Neural cell (in vitro differentiated cells): ENCODE results near the gene TMEM181. TPM values are rescaled to one million over a fixed set of nuclear protein-coding genes. Genes with fewer than 3 reads are reported as not detected.

Experiments used
- H2AFZ ChIP-seq: fragments of 200-600, 300-800 bp; sonication (generic), shearing (Covaris generic); 2 replicates; pipeline ENCODE4 v1.6.0; 2014; ENCODE audit warnings: low read depth, mild to moderate bottlenecking, antibody characterized with exemption, low read length, moderate library complexity
- H3F3A ChIP-seq: fragments of 200-600 bp; shearing (Covaris generic); 2 replicates; pipeline ENCODE4 v1.6.1; 2016; ENCODE audit warnings: mild to moderate bottlenecking, moderate library complexity, mixed read lengths, antibody characterized with exemption, low read length; ENCODE audit not compliant: insufficient read depth, poor library complexity, severe bottlenecking
- H3K27ac ChIP-seq: fragments of 200-600, 300-800 bp; sonication (generic), shearing (Covaris generic); 2 replicates; pipeline ENCODE4 v1.5.1; 2014; ENCODE audit warnings: mild to moderate bottlenecking, low read length, moderate library complexity
- H3K27me3 ChIP-seq: fragments of 300-800, 200-600 bp; sonication (generic), shearing (Covaris generic); 2 replicates; pipeline ENCODE4 v1.6.0; 2014; ENCODE audit warnings: mild to moderate bottlenecking, low read depth, low read length, moderate library complexity; ENCODE audit not compliant: insufficient read depth
- H3K36me3 ChIP-seq: fragments of 300-800, 200-600 bp; sonication (generic), shearing (Covaris generic); 2 replicates; pipeline ENCODE4 v1.5.1; 2014; ENCODE audit warnings: mild to moderate bottlenecking, antibody characterized with exemption, low read length, moderate library complexity; ENCODE audit not compliant: insufficient read depth
- H3K4me2 ChIP-seq: fragments of 300-800, 200-600 bp; sonication (generic), shearing (Covaris generic); 2 replicates; pipeline ENCODE4 v1.6.0; 2014; ENCODE audit warnings: mild to moderate bottlenecking, low read length
- H3K4me3 ChIP-seq: fragments of 300-800, 200-600 bp; sonication (generic), shearing (Covaris generic); 2 replicates; pipeline ENCODE4 v1.5.1; 2014; ENCODE audit warnings: mild to moderate bottlenecking, low read length, moderate library complexity
- H3K79me2 ChIP-seq: fragments of 200-600 bp; shearing (Covaris generic); replicated peaks from 2 replicates; pipeline ENCODE4 v1.6.0; 2014; ENCODE audit warnings: mild to moderate bottlenecking, low read length, moderate library complexity; ENCODE audit not compliant: insufficient read depth
- H3K9ac ChIP-seq: fragments of 300-800, 200-600 bp; sonication (generic), shearing (Covaris generic); 2 replicates; pipeline ENCODE4 v1.6.1; 2016; ENCODE audit warnings: mild to moderate bottlenecking, low read length, mixed read lengths
- H3K9me2 ChIP-seq: fragments of 200-600 bp; shearing (Covaris generic); 2 replicates; pipeline ENCODE4 v1.6.1; 2016; ENCODE audit warnings: mild to moderate bottlenecking, low read length, mixed read lengths; ENCODE audit not compliant: insufficient read depth
- H3K9me3 ChIP-seq: fragments of 200-600, 300-800 bp; sonication (generic), shearing (Covaris generic); 2 replicates; pipeline ENCODE4 v1.6.1; 2016; ENCODE audit warnings: mild to moderate bottlenecking, mixed run types, low read length, moderate library complexity, mixed read lengths
- H4K20me1 ChIP-seq: fragments of 200-600 bp; shearing (Covaris generic); 2 replicates; pipeline ENCODE4 v1.6.1; 2016; ENCODE audit warnings: mild to moderate bottlenecking, mixed run types; ENCODE audit not compliant: insufficient read depth
- EP300 ChIP-seq: fragments of 450-650 bp; conservative IDR thresholded peaks from 2 replicates; pipeline ENCODE4 v1.6.1; 2014; ENCODE audit warnings: antibody characterized with exemption, mild to moderate bottlenecking, moderate library complexity; ENCODE audit not compliant: poor library complexity, severe bottlenecking
- EZH2 ChIP-seq: fragments of 200-600, 300-800 bp; shearing (Covaris generic), sonication (generic); IDR thresholded peaks from 2 replicates; pipeline ENCODE4 v1.6.1; 2014; ENCODE audit warnings: antibody characterized with exemption, low read length, borderline replicate concordance, mild to moderate bottlenecking; ENCODE audit not compliant: insufficient read depth, poor library complexity, severe bottlenecking
- MXI1 ChIP-seq: fragments of 450-650 bp; conservative IDR thresholded peaks from 2 replicates; pipeline ENCODE4 v1.6.1; 2014; ENCODE audit warnings: antibody characterized with exemption, mild to moderate bottlenecking; ENCODE audit not compliant: poor library complexity, severe bottlenecking
- POLR2AphosphoS5 ChIP-seq: IDR thresholded peaks from 2 replicates; pipeline ENCODE4 v1.6.1; 2012
- RAD21 ChIP-seq: fragments of 450-650 bp; conservative IDR thresholded peaks from 2 replicates; pipeline ENCODE4 v1.6.1; 2014; ENCODE audit warnings: antibody characterized with exemption, mild to moderate bottlenecking, moderate library complexity
- SMC3 ChIP-seq: fragments of 450-650 bp; conservative IDR thresholded peaks from 2 replicates; pipeline ENCODE4 v1.6.1; 2014; ENCODE audit warnings: antibody characterized with exemption, mild to moderate bottlenecking, moderate library complexity; ENCODE audit not compliant: poor library complexity
- TAF1 ChIP-seq: IDR thresholded peaks from 2 replicates; pipeline ENCODE4 v1.6.1; 2012; ENCODE audit warnings: low read depth
- polyA plus RNA-seq: library from polyadenylated mRNA; depleted of rRNA; stranded (reverse); fragments of >200 nt; gene quantifications from 2 replicates; pipeline ENCODE4 v1.2.3, GENCODE V29; 2014
- TF ChIP-seq, protein P1 (sequence below): fragments of 450-650 bp; IDR thresholded peaks from 2 replicates; pipeline ENCODE4 v1.5.1; 2014; ENCODE audit warnings: antibody characterized with exemption, mild to moderate bottlenecking, moderate library complexity; ENCODE audit not compliant: poor library complexity, severe bottlenecking
- TF ChIP-seq, protein P2 (sequence below): IDR thresholded peaks from 2 replicates; pipeline ENCODE4 v1.6.1; 2012; ENCODE audit warnings: borderline replicate concordance

TMEM181 gene
- polyA plus RNA-seq, 1 donor from 2014 or later, result 47.6 TPM

DNA sequence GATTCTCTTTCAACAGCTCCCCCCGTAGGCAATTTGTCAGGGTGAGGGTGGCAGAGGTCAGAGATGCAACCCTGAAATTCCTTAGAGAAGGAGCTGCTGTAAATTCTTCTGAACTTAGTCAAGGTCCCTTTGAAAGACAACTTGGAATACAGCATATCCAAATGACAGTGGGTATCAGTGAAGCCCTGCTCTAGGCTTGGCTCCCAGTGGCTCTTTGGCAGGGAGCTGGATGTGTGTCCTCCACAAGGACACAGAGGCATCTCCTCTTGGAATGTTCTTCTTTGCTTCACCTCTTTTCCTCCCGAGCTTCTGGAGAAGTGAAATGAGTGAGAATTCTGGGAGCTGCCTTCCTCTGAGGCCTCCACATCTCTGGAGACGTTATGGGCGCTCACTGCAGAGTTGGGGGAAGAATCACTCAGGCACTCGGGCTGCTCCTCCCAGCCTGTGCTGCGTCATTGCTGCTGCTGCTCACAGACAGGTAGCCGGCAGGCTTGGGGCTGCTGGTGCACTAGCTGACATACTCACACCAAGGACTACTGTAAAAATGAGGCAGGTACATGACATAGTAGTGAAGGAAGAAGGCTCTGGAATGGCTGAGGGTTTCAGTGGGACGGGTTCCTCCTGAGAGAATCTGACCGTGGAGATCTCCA lies 50.6 kb downstream of the TMEM181 start:
- Histone ChIP-seq H3K9me2 (no peaks in the 10 kb centered on the region), H3K4me2 (no peak overlapping the region), H3K4me3 (no peak overlapping the region), H3K9me3 (no peaks in the 10 kb centered on the region), H3K79me2 (no peaks in the 10 kb centered on the region), H3K9ac (no peak overlapping the region), H4K20me1 (no peaks in the 10 kb centered on the region), H2AFZ (no peak overlapping the region), H3K27me3 (no peaks in the 10 kb centered on the region), H3F3A (no peaks in the 10 kb centered on the region), H3K27ac (no peak overlapping the region), H3K36me3 (no peaks in the 10 kb centered on the region)
- TF ChIP-seq EZH2, result no peak
- no peak for TF ChIP-seq TAF1
- TF ChIP-seq POLR2AphosphoS5, result no peak
- no peak for TF ChIP-seq MXI1
- TF ChIP-seq, protein P1, sequence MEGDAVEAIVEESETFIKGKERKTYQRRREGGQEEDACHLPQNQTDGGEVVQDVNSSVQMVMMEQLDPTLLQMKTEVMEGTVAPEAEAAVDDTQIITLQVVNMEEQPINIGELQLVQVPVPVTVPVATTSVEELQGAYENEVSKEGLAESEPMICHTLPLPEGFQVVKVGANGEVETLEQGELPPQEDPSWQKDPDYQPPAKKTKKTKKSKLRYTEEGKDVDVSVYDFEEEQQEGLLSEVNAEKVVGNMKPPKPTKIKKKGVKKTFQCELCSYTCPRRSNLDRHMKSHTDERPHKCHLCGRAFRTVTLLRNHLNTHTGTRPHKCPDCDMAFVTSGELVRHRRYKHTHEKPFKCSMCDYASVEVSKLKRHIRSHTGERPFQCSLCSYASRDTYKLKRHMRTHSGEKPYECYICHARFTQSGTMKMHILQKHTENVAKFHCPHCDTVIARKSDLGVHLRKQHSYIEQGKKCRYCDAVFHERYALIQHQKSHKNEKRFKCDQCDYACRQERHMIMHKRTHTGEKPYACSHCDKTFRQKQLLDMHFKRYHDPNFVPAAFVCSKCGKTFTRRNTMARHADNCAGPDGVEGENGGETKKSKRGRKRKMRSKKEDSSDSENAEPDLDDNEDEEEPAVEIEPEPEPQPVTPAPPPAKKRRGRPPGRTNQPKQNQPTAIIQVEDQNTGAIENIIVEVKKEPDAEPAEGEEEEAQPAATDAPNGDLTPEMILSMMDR, result no peak
- TF ChIP-seq, protein P2, sequence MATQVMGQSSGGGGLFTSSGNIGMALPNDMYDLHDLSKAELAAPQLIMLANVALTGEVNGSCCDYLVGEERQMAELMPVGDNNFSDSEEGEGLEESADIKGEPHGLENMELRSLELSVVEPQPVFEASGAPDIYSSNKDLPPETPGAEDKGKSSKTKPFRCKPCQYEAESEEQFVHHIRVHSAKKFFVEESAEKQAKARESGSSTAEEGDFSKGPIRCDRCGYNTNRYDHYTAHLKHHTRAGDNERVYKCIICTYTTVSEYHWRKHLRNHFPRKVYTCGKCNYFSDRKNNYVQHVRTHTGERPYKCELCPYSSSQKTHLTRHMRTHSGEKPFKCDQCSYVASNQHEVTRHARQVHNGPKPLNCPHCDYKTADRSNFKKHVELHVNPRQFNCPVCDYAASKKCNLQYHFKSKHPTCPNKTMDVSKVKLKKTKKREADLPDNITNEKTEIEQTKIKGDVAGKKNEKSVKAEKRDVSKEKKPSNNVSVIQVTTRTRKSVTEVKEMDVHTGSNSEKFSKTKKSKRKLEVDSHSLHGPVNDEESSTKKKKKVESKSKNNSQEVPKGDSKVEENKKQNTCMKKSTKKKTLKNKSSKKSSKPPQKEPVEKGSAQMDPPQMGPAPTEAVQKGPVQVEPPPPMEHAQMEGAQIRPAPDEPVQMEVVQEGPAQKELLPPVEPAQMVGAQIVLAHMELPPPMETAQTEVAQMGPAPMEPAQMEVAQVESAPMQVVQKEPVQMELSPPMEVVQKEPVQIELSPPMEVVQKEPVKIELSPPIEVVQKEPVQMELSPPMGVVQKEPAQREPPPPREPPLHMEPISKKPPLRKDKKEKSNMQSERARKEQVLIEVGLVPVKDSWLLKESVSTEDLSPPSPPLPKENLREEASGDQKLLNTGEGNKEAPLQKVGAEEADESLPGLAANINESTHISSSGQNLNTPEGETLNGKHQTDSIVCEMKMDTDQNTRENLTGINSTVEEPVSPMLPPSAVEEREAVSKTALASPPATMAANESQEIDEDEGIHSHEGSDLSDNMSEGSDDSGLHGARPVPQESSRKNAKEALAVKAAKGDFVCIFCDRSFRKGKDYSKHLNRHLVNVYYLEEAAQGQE, result no peak
- no peak for TF ChIP-seq SMC3
- no peak for TF ChIP-seq RAD21
- TF ChIP-seq EP300, result no peak

DNA sequence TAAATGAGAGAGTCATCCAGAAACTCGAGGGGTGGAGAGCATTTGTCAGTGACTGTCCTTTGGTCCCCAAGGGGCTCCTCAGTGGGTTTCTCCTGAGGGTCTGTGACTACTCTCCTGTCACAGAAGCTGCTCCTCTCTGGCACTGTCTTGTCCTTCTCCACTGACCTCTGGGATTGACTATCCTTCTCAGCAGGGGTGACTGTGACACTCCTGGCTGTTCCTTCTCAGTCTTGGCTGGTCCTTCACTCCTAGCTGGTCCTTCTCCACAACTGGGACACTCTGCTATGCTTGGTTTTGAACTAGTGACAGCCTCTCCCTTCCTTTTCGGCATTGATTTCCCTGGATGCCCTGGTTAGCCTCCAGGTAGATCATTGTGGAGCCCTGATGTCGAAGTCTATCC lies 51.1 kb downstream of the TMEM181 start:
- no peaks in the 10 kb centered on the region for H4K20me1 ChIP-seq
- H2AFZ ChIP-seq, result no peak overlapping the region
- no peaks in the 10 kb centered on the region for H3F3A ChIP-seq
- no peaks in the 10 kb centered on the region for H3K27me3 ChIP-seq
- H3K9me2 ChIP-seq, result no peaks in the 10 kb centered on the region
- no peak overlapping the region for H3K9ac ChIP-seq
- H3K36me3 ChIP-seq, result no peaks in the 10 kb centered on the region
- H3K4me2 ChIP-seq, result no peak overlapping the region
- H3K4me3 ChIP-seq, result no peak overlapping the region
- H3K27ac ChIP-seq, result no peak overlapping the region
- H3K9me3 ChIP-seq, result no peaks in the 10 kb centered on the region
- TF ChIP-seq TAF1 (no peak), EZH2 (no peak), EP300 (no peak), SMC3 (no peak), RAD21 (no peak), POLR2AphosphoS5 (no peak), MXI1 (no peak)
- TF ChIP-seq, protein P2, result no peak
- TF ChIP-seq, protein P1, result no peak
- no peaks in the 10 kb centered on the region for H3K79me2 ChIP-seq
